Ovary (tissue), 9 donors: ENCODE results near the gene DIO3. TPM values are rescaled to one million over a fixed set of nuclear protein-coding genes. Genes with fewer than 3 reads are reported as not detected.
A peak's percentile ranks its signal among the peaks of the same experiment; 100 is the strongest.

Source experiments
- DNase-seq, 5 donors: peaks; one replicate each; pipeline ENCODE4 v3.0.0-alpha.2; 2019 to 2020
- H3K27ac ChIP-seq, 2 donors: fragments of 200-600 bp; one replicate each; pipeline versions ENCODE4 v1.5.1 to v1.8.0; 2019 to 2022
- H3K27me3 ChIP-seq: fragments of 200-600 bp; one replicate; pipeline ENCODE4 v1.8.0; 2022
- H3K36me3 ChIP-seq: fragments of 200-600 bp; sonication (generic); one replicate; pipeline ENCODE4 v1.5.1; 2019
- H3K4me1 ChIP-seq: one replicate; pipeline ENCODE4 v1.8.1; 2013; ENCODE audit warnings: mild to moderate bottlenecking, moderate library complexity; ENCODE audit not compliant: insufficient read depth
- H3K4me3 ChIP-seq: fragments of 200-600 bp; sonication (generic); one replicate; pipeline ENCODE4 v1.5.1; 2017
- H3K9me3 ChIP-seq, 2 donors: fragments of 200-600 bp in 1 of 2; sonication (generic) in 1 of 2; one replicate each; pipeline versions ENCODE4 v1.5.1 to v1.8.1; 2013 to 2019; ENCODE audit warnings: mild to moderate bottlenecking in 1 of 2, moderate library complexity in 1 of 2
- EP300 ChIP-seq: sonication (generic); formaldehyde crosslinking; IDR thresholded peaks from one replicate; pipeline ENCODE4 v1.6.1; 2017; ENCODE audit warnings: antibody characterized with exemption
- POLR2A ChIP-seq: fragments of 450-650 bp; IDR thresholded peaks from one replicate; pipeline ENCODE4 v1.6.1; 2017; ENCODE audit warnings: antibody characterized with exemption, mild to moderate bottlenecking, moderate library complexity
- WGBS, 3 donors: extraction: QIAGEN DNeasy Blood & Tissue Kit in 1 of 3; methylation state at CpG; one replicate each; pipeline versions ENCODE4 v1.1.5 to v1.1.7; 2013 to 2017; 5-methylcytosine and 5-hydroxymethylcytosine counted together
- intact Hi-C, 4 donors: fragments of 100-400 bp; cut with DNase I; formaldehyde crosslinking; loops; one replicate each; pipeline versions ENCODE4 v1.11.0 to v1.15.1; 2022 to 2023
- polyA plus RNA-seq, 2 donors: library from polyadenylated mRNA; stranded (reverse); fragments of 200-250 nt in 1 of 2; fragments of 350-450 nt in 1 of 2; fragmentation: Illumina TruSeq in 1 of 2; extraction: RNeasy Lipid Tissue Mini Kit (QIAGEN cat#74804) in 1 of 2; gene quantifications; one replicate each; pipeline ENCODE4 v1.2.3, GENCODE V29; 2013 to 2014
- total RNA-seq, 7 donors: library from RNA; depleted of rRNA in 2 of 7; stranded (reverse); fragments of >200 nt in 2 of 7; fragmentation: NEBNext Ultra II Directional in 3 of 7; extraction: Animal tissue kit (Norgen Biotek cat#: 25700) in 3 of 7; gene quantifications; one replicate each; pipeline versions ENCODE4 v1.1.0 to v1.2.4, GENCODE V29; 2016 to 2023
- TF ChIP-seq, protein P1 (sequence below), 3 donors: fragments of 450-650 bp in 2 of 3; fragments of 200-600 bp in 1 of 3; IDR thresholded peaks; one replicate each; pipeline versions ENCODE4 v1.5.1 to v1.8.0; 2016 to 2022; ENCODE audit warnings: antibody characterized with exemption in 3 of 3, mild to moderate bottlenecking in 1 of 3
- donor health status: DM: no; HTN: no; CAD: no; lungs with moderate emphysema.
- donor health status: DM: no; HTN: no; CAD: no.
- donor health status: Bipolar disorder and iron deficiency.
- donor health status: DM: yes; HTN: yes; CAD: no.
- donor health status: DM: no; HTN: no; CAD: no.
- donor health status: DM: yes; HTN: yes; CAD: no.

The DIO3 gene
- total and polyA plus RNA-seq, 9 donors: 3.1 to 24.7 (median 13.9) TPM

DNA sequence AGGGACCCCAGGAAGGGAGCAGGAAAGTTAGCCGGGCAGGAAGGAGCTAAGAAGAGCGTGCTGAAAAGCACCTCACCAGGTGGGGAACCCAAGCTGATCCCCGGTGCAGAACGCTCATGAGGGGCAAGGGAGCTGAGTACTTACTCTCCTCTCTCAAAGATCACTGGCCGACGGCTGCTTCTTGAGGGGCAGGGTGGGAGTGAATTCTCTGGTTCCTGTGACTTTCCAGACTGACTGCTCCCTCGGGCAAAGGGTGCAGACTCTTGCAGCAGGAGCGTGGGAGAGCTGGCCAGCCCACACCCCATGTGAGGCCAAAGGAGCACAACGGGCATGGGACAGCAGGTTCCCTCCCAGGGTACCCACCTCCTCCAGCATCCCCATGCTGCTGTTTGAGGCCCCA, 44.9 kb upstream of the DIO3 start:
- H3K4me1 ChIP-seq: peaks cover 13% of the 10 kb centered on the region
- 82 to 95% (median 87%) methylated on average over 9 of the region's 9 CpGs for WGBS, 3 donors

DNA sequence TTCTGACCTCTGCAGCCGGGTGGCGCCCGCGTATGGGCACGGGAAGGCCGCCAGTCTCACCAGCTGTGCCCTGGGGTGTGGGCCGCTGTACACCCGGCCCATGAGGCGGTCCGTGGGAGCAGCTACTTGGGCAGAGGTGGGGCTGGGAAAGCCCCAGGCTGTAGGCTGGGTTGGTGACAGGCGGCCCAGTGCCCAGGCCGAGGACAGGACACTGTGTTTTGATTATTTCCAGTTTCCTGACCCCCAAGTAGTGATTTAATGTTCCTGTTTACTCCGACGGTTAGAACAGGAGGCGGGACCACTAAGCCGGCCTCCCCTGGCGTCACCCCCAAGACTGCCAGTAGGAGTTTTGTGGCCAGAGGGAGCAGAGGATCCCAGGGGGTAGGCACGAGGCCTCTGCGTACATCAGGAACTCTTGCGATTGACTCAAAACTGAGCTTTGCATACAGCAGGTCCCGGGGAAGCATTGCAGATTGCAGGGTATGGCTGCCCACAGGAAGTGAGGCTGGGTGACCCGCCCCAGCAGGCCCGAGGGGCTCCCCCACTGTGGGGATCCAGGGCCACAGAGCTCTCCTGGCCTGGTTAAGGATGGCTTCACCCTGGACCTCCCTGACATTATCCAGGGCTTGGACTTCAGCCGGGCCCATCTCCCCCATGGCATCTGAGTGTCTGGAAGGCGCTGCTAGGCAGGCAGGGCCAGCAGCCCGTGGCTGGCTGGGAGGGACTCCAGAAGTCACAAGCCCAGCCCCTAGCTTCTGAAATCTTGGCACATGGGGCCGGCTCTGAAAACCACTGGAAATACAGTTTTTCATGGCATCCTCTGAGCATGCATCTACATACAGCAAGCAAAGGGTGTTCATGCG, 42.5 kb upstream of the DIO3 start:
- no peaks in the 10 kb centered on the region for H3K36me3 ChIP-seq
- intact Hi-C loops: no loop called here
- H3K4me3 ChIP-seq: no peak overlapping the region
- DNase-seq: peak in 1 of 5 donors; percentile 59
- H3K27me3 ChIP-seq: no peaks in the 10 kb centered on the region
- H3K4me1 ChIP-seq: peaks cover 13% of the 10 kb centered on the region
- TF ChIP-seq, protein P1, sequence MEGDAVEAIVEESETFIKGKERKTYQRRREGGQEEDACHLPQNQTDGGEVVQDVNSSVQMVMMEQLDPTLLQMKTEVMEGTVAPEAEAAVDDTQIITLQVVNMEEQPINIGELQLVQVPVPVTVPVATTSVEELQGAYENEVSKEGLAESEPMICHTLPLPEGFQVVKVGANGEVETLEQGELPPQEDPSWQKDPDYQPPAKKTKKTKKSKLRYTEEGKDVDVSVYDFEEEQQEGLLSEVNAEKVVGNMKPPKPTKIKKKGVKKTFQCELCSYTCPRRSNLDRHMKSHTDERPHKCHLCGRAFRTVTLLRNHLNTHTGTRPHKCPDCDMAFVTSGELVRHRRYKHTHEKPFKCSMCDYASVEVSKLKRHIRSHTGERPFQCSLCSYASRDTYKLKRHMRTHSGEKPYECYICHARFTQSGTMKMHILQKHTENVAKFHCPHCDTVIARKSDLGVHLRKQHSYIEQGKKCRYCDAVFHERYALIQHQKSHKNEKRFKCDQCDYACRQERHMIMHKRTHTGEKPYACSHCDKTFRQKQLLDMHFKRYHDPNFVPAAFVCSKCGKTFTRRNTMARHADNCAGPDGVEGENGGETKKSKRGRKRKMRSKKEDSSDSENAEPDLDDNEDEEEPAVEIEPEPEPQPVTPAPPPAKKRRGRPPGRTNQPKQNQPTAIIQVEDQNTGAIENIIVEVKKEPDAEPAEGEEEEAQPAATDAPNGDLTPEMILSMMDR (IDR thresholded peaks at IDR 0.05): no peak
- no peak for TF ChIP-seq EP300
- TF ChIP-seq POLR2A: no peak
- 67 to 81% (median 71%) methylated on average over 27 to 28 of the region's 28 CpGs for WGBS, 3 donors
- H3K9me3 ChIP-seq: no peaks in the 10 kb centered on the region
- no peak overlapping the region for H3K27ac ChIP-seq

More for the DNA sequence above, 44.9 kb upstream of the DIO3 start:
- H3K27ac ChIP-seq: no peak overlapping the region
- no peaks in the 10 kb centered on the region for H3K27me3 ChIP-seq
- intact Hi-C loops: no loop called here
- no peaks in the 10 kb centered on the region for H3K36me3 ChIP-seq
- H3K9me3 ChIP-seq: no peaks in the 10 kb centered on the region
- no peak for DNase-seq
- H3K4me3 ChIP-seq: no peak overlapping the region
- TF ChIP-seq POLR2A (no peak), EP300 (no peak)
- TF ChIP-seq, protein P1 (IDR thresholded peaks at IDR 0.05): no peak

DNA sequence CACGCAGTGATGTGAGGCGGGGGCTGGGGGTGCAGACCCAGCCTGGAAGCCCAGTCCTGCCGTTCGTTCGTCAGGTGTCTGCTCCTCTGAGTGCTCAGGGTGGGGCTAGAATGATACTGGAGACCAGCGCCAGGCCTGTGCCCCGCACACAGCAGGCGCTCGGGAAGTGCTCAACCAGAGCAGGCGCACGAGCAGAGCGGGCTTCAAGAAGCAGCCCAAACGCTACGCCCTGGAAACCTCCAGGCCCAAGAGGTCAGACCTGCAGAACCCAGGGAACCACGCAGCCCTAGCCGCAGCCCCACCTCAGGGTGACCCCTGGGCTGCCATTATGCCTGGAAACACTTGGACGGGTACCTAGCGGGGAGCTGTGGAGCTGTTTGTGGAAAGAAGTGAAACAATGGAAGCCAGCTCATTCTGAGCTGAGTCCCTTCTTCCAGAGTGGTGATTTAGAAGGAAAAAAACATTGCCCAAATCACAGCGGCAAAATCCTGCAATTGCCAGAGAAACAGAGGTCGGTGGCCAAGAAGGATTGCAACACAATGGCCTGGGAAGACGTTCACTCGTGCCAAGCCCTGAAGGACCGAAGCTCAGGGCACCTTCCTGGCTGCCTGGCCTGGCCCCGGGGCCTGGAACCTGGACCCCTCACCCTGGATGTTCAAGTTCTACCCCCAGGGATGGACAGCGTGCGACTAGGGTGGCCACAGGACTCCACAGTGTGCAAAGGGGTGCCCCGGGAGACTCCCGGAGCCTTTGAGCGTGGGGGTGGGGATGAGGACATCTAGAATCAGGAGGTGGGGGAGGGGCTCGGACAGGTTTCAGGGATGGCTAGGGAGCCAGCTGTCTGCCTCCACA, 40.4 kb upstream of the DIO3 start:
- DNase-seq: peak; percentile 58 to 86 (median 78)
- TF ChIP-seq EP300: no peak
- no peak for TF ChIP-seq POLR2A
- TF ChIP-seq, protein P1 (IDR thresholded peaks at IDR 0.05): no peak
- no peak overlapping the region for H3K4me3 ChIP-seq
- 73 to 79% (median 77%) methylated on average over 30 of the region's 30 CpGs for WGBS, 3 donors
- H3K9me3 ChIP-seq: no peaks in the 10 kb centered on the region
- intact Hi-C loops: no loop called here
- H3K27me3 ChIP-seq: no peaks in the 10 kb centered on the region
- H3K27ac ChIP-seq: peak overlapping the region; percentile 25 to 30
- peaks cover 13% of the 10 kb centered on the region for H3K4me1 ChIP-seq
- no peaks in the 10 kb centered on the region for H3K36me3 ChIP-seq

DNA sequence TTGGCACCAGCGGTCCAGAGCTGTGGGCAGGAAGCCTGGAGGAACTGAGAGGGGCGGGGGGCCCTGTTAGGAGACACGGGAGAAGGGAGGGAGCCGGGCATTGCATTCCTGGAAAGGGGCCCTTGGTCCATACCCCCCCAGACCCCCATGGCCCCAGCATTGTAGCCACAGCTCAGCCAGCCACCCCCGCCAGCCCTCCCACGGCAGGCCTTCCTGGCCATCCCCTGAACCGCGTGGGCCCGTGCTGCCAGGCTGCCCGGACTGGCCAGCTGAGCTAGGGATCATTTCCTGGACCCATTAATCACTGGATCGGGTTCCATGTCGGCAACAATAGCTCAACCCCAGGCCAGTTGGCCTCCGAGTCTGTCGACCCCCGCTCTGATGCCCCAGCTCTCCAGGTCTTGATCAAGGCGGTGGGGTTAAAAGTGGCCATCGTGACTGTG, 39.8 kb upstream of the DIO3 start:
- Histone ChIP-seq H3K27me3 (no peaks in the 10 kb centered on the region), H3K9me3 (no peaks in the 10 kb centered on the region), H3K27ac (peak overlapping the region; percentile 25 to 30), H3K36me3 (no peaks in the 10 kb centered on the region), H3K4me1 (peaks cover 13% of the 10 kb centered on the region), H3K4me3 (no peak overlapping the region)
- TF ChIP-seq EP300 (no peak), POLR2A (no peak)
- TF ChIP-seq, protein P1 (IDR thresholded peaks at IDR 0.05): no peak
- no peak for DNase-seq
- 70 to 74% (median 71%) methylated on average over 13 to 17 of the region's 17 CpGs for WGBS, 3 donors
- intact Hi-C loops: no loop called here
